B cell (primary cell): ENCODE measurements around the gene LRIG3. TPM values are rescaled to one million over a fixed set of nuclear protein-coding genes. Genes with fewer than 3 reads are reported as not detected.

ENCODE experiments used
- ATAC-seq: fragments of 200-7000 bp; cut with Tn5 transposase; one replicate; pipeline ENCODE4 v1.10.0; 2021; ENCODE audit warnings: low read depth, mild to moderate bottlenecking, moderate number of reproducible peaks, moderate library complexity
- CTCF ChIA-PET: fragments of 350-600 bp; sonication (Branson Sonifier 250); formaldehyde crosslinking; loops from one replicate; lab custom pipeline; 2021; ENCODE audit warnings: antibody characterized with exemption, inconsistent platforms; lab: Charles Lee
- POLR2A ChIA-PET: fragments of 350-600 bp; sonication (Branson Sonifier 250); formaldehyde crosslinking; loops from one replicate; lab custom pipeline; 2021; ENCODE audit warnings: antibody characterized with exemption; lab: Charles Lee
- DNase-seq: peaks from one replicate; pipeline ENCODE4 v3.0.0; 2013
- H2AFZ ChIP-seq: 2 replicates; pipeline ENCODE4 v1.6.1; 2012; ENCODE audit warnings: mild to moderate bottlenecking, low read depth, low read length; ENCODE audit not compliant: insufficient read depth, poor library complexity, severe bottlenecking
- H3K27ac ChIP-seq, 2 donors: 1 replicate in 1 of 2; 2 replicates in 1 of 2; pipeline ENCODE4 v1.5.1; 2012 to 2013; ENCODE audit warnings: low read length in 2 of 2, mild to moderate bottlenecking in 2 of 2, moderate library complexity in 1 of 2
- H3K27me3 ChIP-seq, 4 experiments: fragments of 200-600 bp in 1 of 4; sonication (generic) in 1 of 4; replicated peaks in 1 of 4; 1 replicate in 2 of 4; 2 replicates in 2 of 4; pipeline versions ENCODE4 v1.6.1 to v1.7.0; 2013 to 2016; ENCODE audit warnings: low read length in 3 of 4, mild to moderate bottlenecking in 2 of 4, mixed read lengths in 1 of 4, moderate library complexity in 1 of 4; ENCODE audit not compliant: insufficient read depth in 4 of 4, control insufficient read depth in 3 of 4; ENCODE audit errors: control extremely low read depth in 1 of 4
- H3K36me3 ChIP-seq, 2 experiments: replicated peaks in 1 of 2; 1 replicate in 1 of 2; 2 replicates in 1 of 2; pipeline versions ENCODE4 v1.6.1 to v1.7.1; 2013; ENCODE audit warnings: low read length in 1 of 2; ENCODE audit not compliant: insufficient read depth in 2 of 2, control insufficient read depth in 1 of 2; ENCODE audit errors: control extremely low read depth in 1 of 2, extremely low read depth in 1 of 2
- H3K4me1 ChIP-seq, 2 donors: fragments of 200-600 bp in 1 of 2; sonication (generic) in 1 of 2; 1 replicate in 1 of 2; 2 replicates in 1 of 2; pipeline versions ENCODE4 v1.5.1 to v1.6.1; 2013 to 2017; ENCODE audit warnings: low read length in 2 of 2; ENCODE audit not compliant: control insufficient read depth in 2 of 2, insufficient read depth in 2 of 2
- H3K4me2 ChIP-seq: replicated peaks from 2 replicates; pipeline ENCODE3; 2012; ENCODE audit warnings: mild to moderate bottlenecking, low read depth, low read length; ENCODE audit not compliant: poor library complexity, severe bottlenecking
- H3K4me3 ChIP-seq, 5 experiments: fragments of 200-600 bp in 1 of 5; sonication (generic) in 1 of 5; 1 replicate in 3 of 5; 2 replicates in 2 of 5; pipeline versions ENCODE4 v1.5.1 to v1.7.0; 2011 to 2016; ENCODE audit warnings: low read length in 4 of 5, mild to moderate bottlenecking in 4 of 5, low read depth in 2 of 5, control low read depth in 1 of 5, moderate library complexity in 1 of 5; ENCODE audit not compliant: insufficient read depth in 1 of 5; ENCODE audit errors: control extremely low read depth in 1 of 5, extremely low read depth in 1 of 5
- H3K79me2 ChIP-seq: fragments of 200-600 bp; sonication (generic); one replicate; pipeline ENCODE4 v1.6.0; 2016; ENCODE audit warnings: low read length; ENCODE audit not compliant: control insufficient read depth, insufficient read depth
- H3K9ac ChIP-seq: fragments of 200-600 bp; sonication (generic); 2 replicates; pipeline ENCODE4 v1.6.1; 2017; ENCODE audit warnings: mild to moderate bottlenecking, low read length, moderate library complexity
- H3K9me3 ChIP-seq, 3 donors: one replicate each; pipeline versions ENCODE4 v1.6.1 to v1.7.1; 2013; ENCODE audit warnings: low read length in 2 of 3; ENCODE audit not compliant: control insufficient read depth in 2 of 3, insufficient read depth in 1 of 3; ENCODE audit errors: control extremely low read depth in 1 of 3
- H4K20me1 ChIP-seq: 2 replicates; pipeline ENCODE4 v1.6.0; 2012; ENCODE audit warnings: mild to moderate bottlenecking, low read length; ENCODE audit not compliant: insufficient read depth, control insufficient read depth, poor library complexity, severe bottlenecking
- H3K27ac Mint-ChIP-seq: one replicate; pipeline ENCODE4 v1.8.0; 2021; ENCODE audit warnings: mixed read lengths
- H3K27me3 Mint-ChIP-seq: one replicate; pipeline ENCODE4 v1.8.0; 2021; ENCODE audit warnings: mixed read lengths
- H3K4me1 Mint-ChIP-seq: one replicate; pipeline ENCODE4 v1.8.0; 2021; ENCODE audit warnings: mixed read lengths
- H3K4me3 Mint-ChIP-seq: one replicate; pipeline ENCODE4 v1.8.0; 2021; ENCODE audit warnings: mixed read lengths
- H3K9me3 Mint-ChIP-seq: one replicate; pipeline ENCODE4 v1.8.0; 2022; ENCODE audit warnings: mixed read lengths; ENCODE audit not compliant: insufficient read depth
- CTCF ChIP-seq: fragments of 200-600 bp; IDR thresholded peaks from one replicate; pipeline ENCODE4 v1.8.0; 2022; ENCODE audit warnings: antibody characterized with exemption, mild to moderate bottlenecking
- EZH2 ChIP-seq: IDR thresholded peaks from 2 replicates; pipeline ENCODE4 v1.6.1; 2012; ENCODE audit warnings: borderline replicate concordance, low read depth, mild to moderate bottlenecking, moderate library complexity, low read length; ENCODE audit not compliant: insufficient read depth, poor library complexity, severe bottlenecking
- WGBS: methylation state at CpG from one replicate; pipeline ENCODE4 v1.1.5; 2013; ENCODE audit warnings: missing lambda C conversion rate; ENCODE audit not compliant: insufficient coverage; 5-methylcytosine and 5-hydroxymethylcytosine counted together
- intact Hi-C: fragments of 100-400 bp; cut with micrococcal nuclease; formaldehyde crosslinking; loops from one replicate; pipeline ENCODE4 v1.10.0; 2022
- polyA plus RNA-seq: library from polyadenylated mRNA; depleted of rRNA; stranded (reverse); fragments of >200 nt; gene quantifications from 2 replicates; pipeline ENCODE4 v1.2.3, GENCODE V29; 2012
- total RNA-seq, 2 donors: library from RNA; stranded (reverse); fragments of 120-200 nt in 1 of 2; gene quantifications; 1 replicate in 1 of 2; 2 replicates in 1 of 2; pipeline versions ENCODE4 v1.2.3 to v1.2.4, GENCODE V29; 2013 to 2022

The LRIG3 gene
- total and polyA plus RNA-seq, 2 donors (not counting 1 experiment from before 2014, with no cell fraction given): 0.13 TPM; not detected in 1

GRCh38 chr12:58901664-58902063 lies 18.6 kb downstream of the LRIG3 start:
- intact Hi-C loops: no loop called here
- no peaks in the 10 kb centered on the region for H3K79me2 ChIP-seq
- ChIA-PET CTCF (no interaction called here), POLR2A (no interaction called here)
- Mint-ChIP-seq H3K4me3 (no peak overlapping the region), H3K4me1 (no peaks in the 10 kb centered on the region), H3K9me3 (no peaks in the 10 kb centered on the region), H3K27ac (no peak overlapping the region), H3K27me3 (no peaks in the 10 kb centered on the region)
- H3K4me3 ChIP-seq: no peak overlapping the region
- H3K36me3 ChIP-seq: no peaks in the 10 kb centered on the region
- H3K9me3 ChIP-seq: no peaks in the 10 kb centered on the region
- TF ChIP-seq CTCF (no peak), EZH2 (no peak)
- WGBS: no CpG with 5 or more reads among the region's 5 CpGs
- ATAC-seq: no peak
- H3K4me1 ChIP-seq: no peaks in the 10 kb centered on the region
- H3K4me2 ChIP-seq: no peak overlapping the region
- no peak overlapping the region for H3K9ac ChIP-seq
- H4K20me1 ChIP-seq: no peaks in the 10 kb centered on the region
- no peak overlapping the region for H2AFZ ChIP-seq
- no peak overlapping the region for H3K27ac ChIP-seq
- no peaks in the 10 kb centered on the region for H3K27me3 ChIP-seq
- no peak for DNase-seq

- DNase-seq (no peak), ATAC-seq (no peak)
- Mint-ChIP-seq H3K4me3 (no peak overlapping the region), H3K27me3 (no peaks in the 10 kb centered on the region), H3K27ac (no peak overlapping the region), H3K9me3 (no peaks in the 10 kb centered on the region), H3K4me1 (no peaks in the 10 kb centered on the region)
- 70% methylated on average over 2 of the region's 4 CpGs for WGBS
- H3K9me3 ChIP-seq: no peaks in the 10 kb centered on the region
- no peaks in the 10 kb centered on the region for H3K36me3 ChIP-seq
- ChIA-PET CTCF (no interaction called here), POLR2A (no interaction called here)
- no peak overlapping the region for H3K4me2 ChIP-seq
- TF ChIP-seq EZH2 (no peak), CTCF (no peak)
- no peaks in the 10 kb centered on the region for H3K27me3 ChIP-seq
- no peak overlapping the region for H3K27ac ChIP-seq
- no peak overlapping the region for H3K9ac ChIP-seq
- H3K4me1 ChIP-seq: no peaks in the 10 kb centered on the region
- H3K79me2 ChIP-seq: no peaks in the 10 kb centered on the region
- intact Hi-C loops: no loop called here
- H3K4me3 ChIP-seq: no peak overlapping the region
- no peak overlapping the region for H2AFZ ChIP-seq
- no peaks in the 10 kb centered on the region for H4K20me1 ChIP-seq
Measured at GRCh38 chr12:58897969-58898368, 22.3 kb downstream of the LRIG3 start.
